ENCODE data around the gene BANF2. TPM values are rescaled to one million over a fixed set of nuclear protein-coding genes. Genes with fewer than 3 reads are reported as not detected.

The BANF2 gene
- total RNA-seq, 1 experiment from 2014 or later: not detected

DNA sequence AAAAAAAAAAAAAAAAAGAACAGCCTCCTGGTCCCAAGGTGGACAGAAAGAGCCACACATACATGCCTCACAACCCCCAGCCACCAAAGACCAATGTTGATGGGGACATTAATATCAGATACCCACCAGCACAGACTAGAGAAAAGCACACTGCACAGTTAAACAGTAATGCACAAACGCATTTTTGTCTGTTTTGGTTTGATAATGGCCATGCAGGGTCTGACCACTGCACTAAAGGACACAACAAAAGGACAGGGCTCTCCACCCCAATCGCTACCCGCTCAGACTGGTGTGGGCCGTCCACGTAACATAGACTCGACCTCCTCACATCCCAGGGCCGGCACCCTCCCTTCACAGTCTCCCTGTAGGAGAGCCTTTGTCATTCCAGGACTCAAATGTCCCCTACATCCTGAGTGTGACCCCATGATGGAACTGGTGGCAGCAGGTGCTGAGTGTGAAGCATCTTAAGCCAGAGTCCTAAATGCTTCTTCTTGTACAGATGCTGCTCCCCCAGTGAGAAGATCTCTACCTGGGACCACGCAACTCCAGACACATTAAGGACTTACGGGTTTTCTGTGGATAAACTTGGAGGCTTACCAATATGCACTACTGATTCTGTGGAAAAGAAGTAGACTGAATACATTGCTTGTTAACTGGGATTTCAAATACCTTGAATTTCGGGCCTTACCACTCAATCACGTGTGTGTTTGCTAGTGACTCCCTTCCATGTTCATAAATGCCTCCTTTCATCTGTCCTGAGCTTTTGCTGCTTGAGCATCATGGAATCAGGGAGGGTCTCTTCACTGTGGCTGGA is 45.7 kb upstream of the BANF2 start:
- H3K9me3 ChIP-seq (ENCODE audit: control insufficient read depth in 1 of 2, insufficient read depth in 1 of 2, low read depth in 1 of 2, low read length in 2 of 2): peaks cover 8 to 10% of the 10 kb centered on the region in 2 experiments; a peak in 1 of 4 replicates
- no peaks in the 10 kb centered on the region; the same call in 1 of the 2 replicates for H4K20me1 ChIP-seq (ENCODE audit: insufficient read depth)
- no peak overlapping the region for H2AFZ ChIP-seq (ENCODE audit: low read depth, low read length, poor library complexity, severe bottlenecking)
- BruUV-seq (replicated peaks): no TSS peak
- no peak overlapping the region for H3K27ac ChIP-seq (ENCODE audit: low read depth, low read length)
- peaks cover 16 to 27% of the 10 kb centered on the region in 2 experiments for H3K36me3 ChIP-seq (ENCODE audit: control insufficient read depth in 1 of 2, insufficient read depth in 2 of 2, low read length in 2 of 2)
- intact Hi-C loops (cut with micrococcal nuclease): loop anchor here (2.0 kb wide), 1 partner anchor 245 kb away; no protein-coding TSS in a partner anchor
- POLR2A ChIA-PET: no interaction called here
- peaks cover 0 to 18% of the 10 kb centered on the region in 2 experiments; a peak in 2 of 4 replicates for H3K4me1 ChIP-seq (ENCODE audit: control insufficient read depth in 1 of 2, insufficient read depth in 2 of 2, low read length in 2 of 2)
- TF ChIP-seq POLR2A (IDR thresholded peaks at IDR 0.05; ENCODE audit: borderline replicate concordance, extremely low read depth, insufficient read depth, insufficient read length) (no peak), FOSL1 (IDR thresholded peaks at IDR 0.05; ENCODE audit: low read depth) (no peak), TCF7L2 (IDR thresholded peaks at IDR 0.05; ENCODE audit: borderline replicate concordance, extremely low read depth, insufficient read depth, insufficient read length) (no peak), CEBPB (IDR thresholded peaks at IDR 0.05; ENCODE audit: low read depth) (no peak), EGR1 (IDR thresholded peaks at IDR 0.05; ENCODE audit: low read depth) (no peak), CBX3 (IDR thresholded peaks at IDR 0.05; ENCODE audit: low read depth) (no peak), JUND (IDR thresholded peaks at IDR 0.05) (no peak), EZH2phosphoT487 (IDR thresholded peaks at IDR 0.05; ENCODE audit: borderline replicate concordance) (no peak), ZNF274 (IDR thresholded peaks at IDR 0.05; ENCODE audit: low read depth, low read length) (no peak)
- TF ChIP-seq, protein P1, sequence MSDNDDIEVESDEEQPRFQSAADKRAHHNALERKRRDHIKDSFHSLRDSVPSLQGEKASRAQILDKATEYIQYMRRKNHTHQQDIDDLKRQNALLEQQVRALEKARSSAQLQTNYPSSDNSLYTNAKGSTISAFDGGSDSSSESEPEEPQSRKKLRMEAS (IDR thresholded peaks at IDR 0.05): no peak
- TF ChIP-seq, protein P2, sequence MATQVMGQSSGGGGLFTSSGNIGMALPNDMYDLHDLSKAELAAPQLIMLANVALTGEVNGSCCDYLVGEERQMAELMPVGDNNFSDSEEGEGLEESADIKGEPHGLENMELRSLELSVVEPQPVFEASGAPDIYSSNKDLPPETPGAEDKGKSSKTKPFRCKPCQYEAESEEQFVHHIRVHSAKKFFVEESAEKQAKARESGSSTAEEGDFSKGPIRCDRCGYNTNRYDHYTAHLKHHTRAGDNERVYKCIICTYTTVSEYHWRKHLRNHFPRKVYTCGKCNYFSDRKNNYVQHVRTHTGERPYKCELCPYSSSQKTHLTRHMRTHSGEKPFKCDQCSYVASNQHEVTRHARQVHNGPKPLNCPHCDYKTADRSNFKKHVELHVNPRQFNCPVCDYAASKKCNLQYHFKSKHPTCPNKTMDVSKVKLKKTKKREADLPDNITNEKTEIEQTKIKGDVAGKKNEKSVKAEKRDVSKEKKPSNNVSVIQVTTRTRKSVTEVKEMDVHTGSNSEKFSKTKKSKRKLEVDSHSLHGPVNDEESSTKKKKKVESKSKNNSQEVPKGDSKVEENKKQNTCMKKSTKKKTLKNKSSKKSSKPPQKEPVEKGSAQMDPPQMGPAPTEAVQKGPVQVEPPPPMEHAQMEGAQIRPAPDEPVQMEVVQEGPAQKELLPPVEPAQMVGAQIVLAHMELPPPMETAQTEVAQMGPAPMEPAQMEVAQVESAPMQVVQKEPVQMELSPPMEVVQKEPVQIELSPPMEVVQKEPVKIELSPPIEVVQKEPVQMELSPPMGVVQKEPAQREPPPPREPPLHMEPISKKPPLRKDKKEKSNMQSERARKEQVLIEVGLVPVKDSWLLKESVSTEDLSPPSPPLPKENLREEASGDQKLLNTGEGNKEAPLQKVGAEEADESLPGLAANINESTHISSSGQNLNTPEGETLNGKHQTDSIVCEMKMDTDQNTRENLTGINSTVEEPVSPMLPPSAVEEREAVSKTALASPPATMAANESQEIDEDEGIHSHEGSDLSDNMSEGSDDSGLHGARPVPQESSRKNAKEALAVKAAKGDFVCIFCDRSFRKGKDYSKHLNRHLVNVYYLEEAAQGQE (IDR thresholded peaks at IDR 0.05; ENCODE audit: low read depth): no peak
- TF ChIP-seq, protein P3, sequence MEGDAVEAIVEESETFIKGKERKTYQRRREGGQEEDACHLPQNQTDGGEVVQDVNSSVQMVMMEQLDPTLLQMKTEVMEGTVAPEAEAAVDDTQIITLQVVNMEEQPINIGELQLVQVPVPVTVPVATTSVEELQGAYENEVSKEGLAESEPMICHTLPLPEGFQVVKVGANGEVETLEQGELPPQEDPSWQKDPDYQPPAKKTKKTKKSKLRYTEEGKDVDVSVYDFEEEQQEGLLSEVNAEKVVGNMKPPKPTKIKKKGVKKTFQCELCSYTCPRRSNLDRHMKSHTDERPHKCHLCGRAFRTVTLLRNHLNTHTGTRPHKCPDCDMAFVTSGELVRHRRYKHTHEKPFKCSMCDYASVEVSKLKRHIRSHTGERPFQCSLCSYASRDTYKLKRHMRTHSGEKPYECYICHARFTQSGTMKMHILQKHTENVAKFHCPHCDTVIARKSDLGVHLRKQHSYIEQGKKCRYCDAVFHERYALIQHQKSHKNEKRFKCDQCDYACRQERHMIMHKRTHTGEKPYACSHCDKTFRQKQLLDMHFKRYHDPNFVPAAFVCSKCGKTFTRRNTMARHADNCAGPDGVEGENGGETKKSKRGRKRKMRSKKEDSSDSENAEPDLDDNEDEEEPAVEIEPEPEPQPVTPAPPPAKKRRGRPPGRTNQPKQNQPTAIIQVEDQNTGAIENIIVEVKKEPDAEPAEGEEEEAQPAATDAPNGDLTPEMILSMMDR (IDR thresholded peaks at IDR 0.05 in 2 of 3, conservative IDR thresholded peaks at IDR 0.05 in 1 of 3; ENCODE audit: borderline replicate concordance in 1 of 3, insufficient read depth in 1 of 3, low read depth in 2 of 3, low read length in 2 of 3): no peak
- TF ChIP-seq, protein P4, sequence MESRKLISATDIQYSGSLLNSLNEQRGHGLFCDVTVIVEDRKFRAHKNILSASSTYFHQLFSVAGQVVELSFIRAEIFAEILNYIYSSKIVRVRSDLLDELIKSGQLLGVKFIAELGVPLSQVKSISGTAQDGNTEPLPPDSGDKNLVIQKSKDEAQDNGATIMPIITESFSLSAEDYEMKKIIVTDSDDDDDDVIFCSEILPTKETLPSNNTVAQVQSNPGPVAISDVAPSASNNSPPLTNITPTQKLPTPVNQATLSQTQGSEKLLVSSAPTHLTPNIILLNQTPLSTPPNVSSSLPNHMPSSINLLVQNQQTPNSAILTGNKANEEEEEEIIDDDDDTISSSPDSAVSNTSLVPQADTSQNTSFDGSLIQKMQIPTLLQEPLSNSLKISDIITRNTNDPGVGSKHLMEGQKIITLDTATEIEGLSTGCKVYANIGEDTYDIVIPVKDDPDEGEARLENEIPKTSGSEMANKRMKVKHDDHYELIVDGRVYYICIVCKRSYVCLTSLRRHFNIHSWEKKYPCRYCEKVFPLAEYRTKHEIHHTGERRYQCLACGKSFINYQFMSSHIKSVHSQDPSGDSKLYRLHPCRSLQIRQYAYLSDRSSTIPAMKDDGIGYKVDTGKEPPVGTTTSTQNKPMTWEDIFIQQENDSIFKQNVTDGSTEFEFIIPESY (IDR thresholded peaks at IDR 0.05; ENCODE audit: extremely low read depth, insufficient replicate concordance, low read length): no peak
- ATAC-seq: no peak
- H3K4me3 ChIP-seq (replicated peaks in 1 of 2; ENCODE audit: low read depth in 1 of 2, low read length in 2 of 2): no peak overlapping the region
- no peaks in the 10 kb centered on the region for H3K9me2 ChIP-seq (ENCODE audit: insufficient read depth)
- H3K4me2 ChIP-seq (ENCODE audit: low read length): no peak overlapping the region
- DNase-seq (ENCODE audit: low read depth, low spot score): no peak
- CTCF ChIA-PET: interaction anchor here (0.8 to 1.8 kb wide), 8 partner anchors 9 to 285 kb away, joined by 3 to 9 read pairs (median 4); partner anchors contain the start of gene RRBP1
- peaks cover 80% of the 10 kb centered on the region for H3K79me2 ChIP-seq (ENCODE audit: insufficient read depth, low read length)
- H3K27me3 ChIP-seq (ENCODE audit: insufficient read depth, low read length): no peaks in the 10 kb centered on the region
- no peak overlapping the region for H3K9ac ChIP-seq (ENCODE audit: low read length)
- RAD21 ChIA-PET (ENCODE audit: low non-redundant PET in 1 of 2, low total read pairs in 2 of 2, uncharacterized antibody in 2 of 2, unreplicated experiment in 2 of 2): no interaction called here

All from HCT116 (cell line).